BJ (cell line): ENCODE measurements around the gene IKZF3. TPM values are rescaled to one million over a fixed set of nuclear protein-coding genes. Genes with fewer than 3 reads are reported as not detected.

Source experiments
- CTCF ChIA-PET: fragments of 350-600 bp; formaldehyde crosslinking; extraction: SDS; loops from one replicate; lab custom pipeline; 2021; ENCODE audit warnings: antibody characterized with exemption, inconsistent platforms; lab: Yijun Ruan, JAX
- POLR2A ChIA-PET: fragments of 300-600 bp; sonication (Branson Sonifier 250); formaldehyde crosslinking; extraction: SDS; loops from one replicate; lab custom pipeline; 2021; ENCODE audit warnings: antibody characterized with exemption; lab: Charles Lee
- DNase-seq: peaks from one replicate; pipeline ENCODE4 v3.0.0-alpha.2; 2011; ENCODE audit warnings: low read depth
- H3K27me3 ChIP-seq: 2 replicates; pipeline ENCODE4 v1.6.0; 2011; ENCODE audit warnings: low read length; ENCODE audit not compliant: control insufficient read depth, insufficient read depth
- H3K36me3 ChIP-seq: 2 replicates; pipeline ENCODE4 v1.5.1; 2011; ENCODE audit warnings: low read length; ENCODE audit not compliant: control insufficient read depth, insufficient read depth
- H3K4me3 ChIP-seq: 2 replicates; pipeline ENCODE4 v1.5.1; 2011; ENCODE audit warnings: low read depth, mild to moderate bottlenecking, control low read depth, low read length
- CTCF ChIP-seq: IDR thresholded peaks from 2 replicates; pipeline ENCODE4 v1.5.1; 2011; ENCODE audit warnings: low read depth, mild to moderate bottlenecking, control low read depth, inconsistent platforms, low read length, moderate library complexity; ENCODE audit not compliant: insufficient read depth
- polyA plus RNA-seq: library from polyadenylated mRNA; depleted of rRNA; stranded (reverse); fragments of >200 nt; gene quantifications from 2 replicates; pipeline ENCODE4 v1.2.3, GENCODE V29; 2011

IKZF3 gene
- polyA plus RNA-seq, 1 experiment = not detected

GRCh38 chr17:39800540-39800939 is 63.6 kb downstream of the IKZF3 start:
- ChIA-PET POLR2A (interaction anchor here (0.6 kb wide), 1 partner anchor 11 kb away, joined by 18 read pairs; no protein-coding TSS in a partner anchor), CTCF (no interaction called here)
- peaks cover 2% of the 10 kb centered on the region; the same call in 1 of the 2 replicates for H3K27me3 ChIP-seq
- H3K36me3 ChIP-seq = no peaks in the 10 kb centered on the region
- no peak for DNase-seq
- H3K4me3 ChIP-seq = no peak overlapping the region
- no peak for TF ChIP-seq CTCF

GRCh38 chr17:39799395-39799794 is 64.7 kb downstream of the IKZF3 start:
- DNase-seq = no peak
- Histone ChIP-seq H3K4me3 (no peak overlapping the region), H3K27me3 (peaks cover 2% of the 10 kb centered on the region; the same call in 1 of the 2 replicates), H3K36me3 (no peaks in the 10 kb centered on the region)
- TF ChIP-seq CTCF = no peak
- POLR2A ChIA-PET = no interaction called here
- CTCF ChIA-PET = no interaction called here

- CTCF ChIA-PET = interaction anchor here (1.0 kb wide), 1 partner anchor 10 kb away, joined by 4 read pairs; no protein-coding TSS in a partner anchor
- no peak for TF ChIP-seq CTCF
Observed at GRCh38 chr17:39794249-39794970, 69.7 kb downstream of the IKZF3 start.

GRCh38 chr17:39793301-39793872 is 70.7 kb downstream of the IKZF3 start:
- DNase-seq = no peak
- TF ChIP-seq CTCF = no peak
- POLR2A ChIA-PET = no interaction called here
- H3K4me3 ChIP-seq = no peak overlapping the region
- H3K36me3 ChIP-seq = no peaks in the 10 kb centered on the region
- peaks cover 4% of the 10 kb centered on the region for H3K27me3 ChIP-seq
- CTCF ChIA-PET = interaction anchor here (1.2 kb wide), 1 partner anchor 24 kb away, joined by 4 read pairs; no protein-coding TSS in a partner anchor

More at GRCh38 chr17:39794249-39794970, 69.7 kb downstream of the IKZF3 start:
- POLR2A ChIA-PET = no interaction called here
- no peak for DNase-seq
- H3K36me3 ChIP-seq = no peaks in the 10 kb centered on the region
- no peak overlapping the region for H3K4me3 ChIP-seq
- peaks cover 4% of the 10 kb centered on the region for H3K27me3 ChIP-seq

GRCh38 chr17:39792526-39793221 is 71.4 kb downstream of the IKZF3 start:
- Histone ChIP-seq H3K4me3 (no peak overlapping the region), H3K36me3 (no peaks in the 10 kb centered on the region), H3K27me3 (peaks cover 4% of the 10 kb centered on the region)
- ChIA-PET POLR2A (no interaction called here), CTCF (interaction anchor here (1.2 kb wide), 1 partner anchor 24 kb away, joined by 4 read pairs; no protein-coding TSS in a partner anchor)
- no peak for DNase-seq
- TF ChIP-seq CTCF = no peak
